Effector memory CD4-positive, alpha-beta T cell (primary cell): ENCODE data around the gene TXLNG.
"Not testable (repeated sequence)": the region's sequence is repeated elsewhere in the genome, so short reads cannot be mapped to it uniquely, and the experiment has no call there.

ENCODE experiments used
- DNase-seq, 3 donors: peaks; one replicate each; pipeline ENCODE4 v3.0.0-alpha.2; 2020
- H3K27ac ChIP-seq: 2 replicates; pipeline ENCODE4 v1.7.0; 2013; ENCODE audit warnings: mild to moderate bottlenecking, low read length, moderate library complexity; ENCODE audit not compliant: insufficient read depth, poor library complexity, severe bottlenecking
- H3K27me3 ChIP-seq: replicated peaks from 2 replicates; pipeline ENCODE4 v1.7.0; 2013; ENCODE audit warnings: mild to moderate bottlenecking, low read length; ENCODE audit not compliant: insufficient read depth, control insufficient read depth, poor library complexity, severe bottlenecking
- H3K36me3 ChIP-seq: 2 replicates; pipeline ENCODE4 v1.7.0; 2013; ENCODE audit warnings: mild to moderate bottlenecking, low read length, moderate library complexity; ENCODE audit not compliant: control insufficient read depth, insufficient read depth
- H3K4me1 ChIP-seq: 2 replicates; pipeline ENCODE4 v1.7.0; 2013; ENCODE audit warnings: low read length, mild to moderate bottlenecking; ENCODE audit not compliant: control insufficient read depth, insufficient read depth, poor library complexity, severe bottlenecking
- H3K4me3 ChIP-seq: 2 replicates; pipeline ENCODE4 v1.7.0; 2013; ENCODE audit warnings: low read length, low read depth, mild to moderate bottlenecking; ENCODE audit not compliant: insufficient read depth, poor library complexity, severe bottlenecking
- H3K9me3 ChIP-seq: 2 replicates; pipeline ENCODE4 v1.7.0; 2013; ENCODE audit warnings: mild to moderate bottlenecking, low read length, moderate library complexity; ENCODE audit not compliant: control insufficient read depth

The TXLNG gene

GRCh38 chrX:16783452-16783851 is 2.8 kb upstream of the TXLNG start:
- H3K27me3 ChIP-seq: no peaks in the 10 kb centered on the region
- peaks cover 8% of the 10 kb centered on the region for H3K4me1 ChIP-seq
- H3K27ac ChIP-seq: no peak overlapping the region
- H3K9me3 ChIP-seq: no peaks in the 10 kb centered on the region
- no peaks in the 10 kb centered on the region for H3K36me3 ChIP-seq
- no peak overlapping the region for H3K4me3 ChIP-seq
- DNase-seq: no peak

- H3K27me3 ChIP-seq, DNase-seq, H3K4me1 ChIP-seq, H3K27ac ChIP-seq, H3K9me3 ChIP-seq, H3K36me3 ChIP-seq, H3K4me3 ChIP-seq: not testable (repeated sequence)
Observed at GRCh38 chrX:16784440-16784839, 1.8 kb upstream of the TXLNG start.

GRCh38 chrX:16785247-16786138 is 773 bp upstream of the TXLNG start:
- DNase-seq: no peak
- Histone ChIP-seq H3K9me3 (no peaks in the 10 kb centered on the region), H3K36me3 (no peaks in the 10 kb centered on the region), H3K27ac (peak overlapping the region; percentile 85), H3K4me3 (peak overlapping the region; percentile 79), H3K27me3 (no peaks in the 10 kb centered on the region), H3K4me1 (peaks cover 8% of the 10 kb centered on the region)

DNA sequence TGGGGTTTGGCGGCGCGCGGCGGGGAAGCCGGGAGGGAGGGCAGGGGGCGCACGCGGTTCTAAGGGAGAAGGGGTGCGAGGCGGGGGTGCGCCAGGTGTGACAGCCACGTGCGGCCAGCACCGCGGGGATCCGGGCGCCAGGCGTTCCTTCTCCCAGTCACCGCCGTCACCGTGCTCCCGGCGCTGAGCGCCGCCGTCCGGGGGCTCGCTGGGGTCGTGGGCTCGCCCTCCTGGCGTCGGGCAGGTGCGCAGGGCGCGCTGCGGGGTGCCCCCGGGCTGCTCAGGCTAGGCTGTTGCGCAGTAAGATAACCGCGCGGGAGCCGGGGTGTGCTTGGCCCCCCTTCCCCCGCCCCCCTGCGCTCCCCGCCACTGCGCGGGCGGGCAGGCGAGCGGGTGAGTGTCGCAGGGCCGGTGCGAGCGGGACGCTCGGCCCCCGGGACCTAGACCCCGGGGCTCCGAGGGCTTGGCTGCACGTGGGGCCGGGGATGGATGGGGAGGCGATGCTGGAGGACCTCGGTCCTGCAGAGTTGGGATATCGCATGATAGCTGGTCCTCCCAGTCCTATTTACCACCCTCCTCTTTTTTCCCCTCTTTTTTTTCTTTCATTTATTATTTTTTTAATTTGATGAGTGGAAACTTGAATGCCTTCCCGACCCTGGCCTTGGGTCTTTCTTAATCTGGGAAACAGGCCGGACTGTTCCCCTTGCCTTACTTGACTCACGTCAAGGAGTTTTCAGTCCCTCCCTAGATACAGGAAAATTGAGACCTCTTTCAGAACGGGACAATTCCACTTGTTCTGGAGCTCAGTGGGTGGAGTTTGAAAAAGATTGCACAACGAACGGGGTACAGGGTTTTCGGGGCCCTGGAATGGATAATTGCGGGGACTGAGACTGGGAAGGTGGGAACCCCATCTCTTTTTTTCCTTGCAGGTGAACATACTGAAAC is 797 bp downstream of the TXLNG start:
- Histone ChIP-seq H3K9me3 (no peaks in the 10 kb centered on the region), H3K36me3 (peaks cover 2% of the 10 kb centered on the region), H3K4me3 (peak overlapping the region; percentile 79), H3K27ac (peak overlapping the region; percentile 85), H3K4me1 (peaks cover 8% of the 10 kb centered on the region), H3K27me3 (no peaks in the 10 kb centered on the region)
- DNase-seq: peak; percentile 3 to 21 (median 20)

DNA sequence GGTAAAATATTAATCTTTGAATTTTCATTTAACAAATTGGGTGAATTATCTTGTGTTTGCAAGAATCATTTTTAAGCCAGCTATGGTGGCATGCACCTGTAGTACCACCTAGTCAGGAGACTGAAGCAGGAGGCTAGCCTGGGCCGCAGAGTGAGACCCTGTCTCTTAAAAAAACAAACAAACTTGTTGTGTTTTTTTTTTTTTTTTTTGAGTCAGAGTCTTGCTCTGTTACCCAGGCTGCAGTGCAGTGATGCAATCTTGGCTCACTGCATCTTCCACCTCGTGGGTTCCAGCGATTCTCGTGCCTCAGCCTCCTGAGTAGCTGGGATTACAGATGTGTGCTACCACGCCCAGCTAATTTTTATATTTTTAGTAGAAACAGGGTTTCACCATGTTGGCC is 2.2 kb downstream of the TXLNG start:
- H3K9me3 ChIP-seq: no peaks in the 10 kb centered on the region
- no peak for DNase-seq
- no peak overlapping the region for H3K27ac ChIP-seq
- H3K36me3 ChIP-seq: peaks cover 2% of the 10 kb centered on the region
- no peak overlapping the region for H3K4me3 ChIP-seq
- H3K4me1 ChIP-seq: peaks cover 8% of the 10 kb centered on the region
- H3K27me3 ChIP-seq: no peaks in the 10 kb centered on the region

DNA sequence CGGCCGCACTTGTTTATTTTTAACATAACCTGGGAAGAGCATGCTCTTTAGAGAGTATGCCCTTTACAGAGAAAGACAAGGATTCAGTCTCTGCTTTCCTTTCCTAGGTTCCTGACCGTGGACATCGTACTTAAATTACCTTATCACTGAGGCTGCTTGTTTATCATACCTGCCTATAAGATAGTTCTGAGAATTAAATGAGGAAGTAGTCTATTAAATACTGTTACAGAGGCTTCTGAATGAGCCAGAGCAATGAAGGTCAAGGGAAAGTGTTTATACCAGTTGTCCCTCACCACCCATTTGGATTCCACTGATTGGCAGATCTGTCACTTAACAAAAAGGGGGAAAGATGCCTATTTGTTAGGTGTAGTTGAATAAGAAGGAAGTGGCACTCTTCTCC is 10.0 kb downstream of the TXLNG start:
- no peak for DNase-seq
- Histone ChIP-seq H3K4me1 (no peaks in the 10 kb centered on the region), H3K27ac (no peak overlapping the region)

GRCh38 chrX:16797358-16797757 is 11.1 kb downstream of the TXLNG start:
- Histone ChIP-seq H3K4me3 (no peak overlapping the region), H3K9me3 (no peaks in the 10 kb centered on the region), H3K27ac (no peak overlapping the region), H3K36me3 (no peaks in the 10 kb centered on the region), H3K4me1 (no peaks in the 10 kb centered on the region), H3K27me3 (no peaks in the 10 kb centered on the region)
- DNase-seq: no peak

More for the DNA sequence above, 10.0 kb downstream of the TXLNG start:
- H3K27me3 ChIP-seq: no peaks in the 10 kb centered on the region
- no peak overlapping the region for H3K4me3 ChIP-seq
- H3K9me3 ChIP-seq: no peaks in the 10 kb centered on the region
- no peaks in the 10 kb centered on the region for H3K36me3 ChIP-seq

- no peaks in the 10 kb centered on the region for H3K36me3 ChIP-seq
- H3K9me3 ChIP-seq: no peaks in the 10 kb centered on the region
- H3K27ac ChIP-seq: no peak overlapping the region
- no peaks in the 10 kb centered on the region for H3K27me3 ChIP-seq
- no peaks in the 10 kb centered on the region for H3K4me1 ChIP-seq
- H3K4me3 ChIP-seq: no peak overlapping the region
- no peak for DNase-seq
Observed at GRCh38 chrX:16797841-16798240, 11.6 kb downstream of the TXLNG start.

GRCh38 chrX:16804923-16805464 is 18.7 kb downstream of the TXLNG start:
- H3K27me3 ChIP-seq: no peaks in the 10 kb centered on the region
- no peaks in the 10 kb centered on the region for H3K4me1 ChIP-seq
- H3K4me3 ChIP-seq: no peak overlapping the region
- DNase-seq: no peak
- H3K9me3 ChIP-seq: no peaks in the 10 kb centered on the region
- H3K27ac ChIP-seq: no peak overlapping the region
- no peaks in the 10 kb centered on the region for H3K36me3 ChIP-seq
